ENCODE data around the gene TXNL4A. TPM values are rescaled to one million over a fixed set of nuclear protein-coding genes. Genes with fewer than 3 reads are reported as not detected.

Gene TXNL4A
- total RNA-seq, 1 donor from 2014 or later: 126 TPM

GRCh38 chr18:79937103-79937860 lies 51.1 kb downstream of the TXNL4A start:
- Mint-ChIP-seq H3K36me3 (ENCODE audit: unreplicated experiment) (peaks cover 63% of the 10 kb centered on the region), H3K27me3 (ENCODE audit: unreplicated experiment) (no peaks in the 10 kb centered on the region), H3K4me3 (ENCODE audit: unreplicated experiment) (no peak overlapping the region), H3K9me3 (ENCODE audit: unreplicated experiment) (peaks cover 20% of the 10 kb centered on the region), H3K4me1 (ENCODE audit: unreplicated experiment) (peaks cover 17% of the 10 kb centered on the region), H3K27ac (ENCODE audit: unreplicated experiment) (no peak overlapping the region)
- no peak for TF ChIP-seq CTCF (IDR thresholded peaks at IDR 0.05)
- no peak for DNase-seq (ENCODE audit: extremely low spot score, unreplicated experiment)

DNA sequence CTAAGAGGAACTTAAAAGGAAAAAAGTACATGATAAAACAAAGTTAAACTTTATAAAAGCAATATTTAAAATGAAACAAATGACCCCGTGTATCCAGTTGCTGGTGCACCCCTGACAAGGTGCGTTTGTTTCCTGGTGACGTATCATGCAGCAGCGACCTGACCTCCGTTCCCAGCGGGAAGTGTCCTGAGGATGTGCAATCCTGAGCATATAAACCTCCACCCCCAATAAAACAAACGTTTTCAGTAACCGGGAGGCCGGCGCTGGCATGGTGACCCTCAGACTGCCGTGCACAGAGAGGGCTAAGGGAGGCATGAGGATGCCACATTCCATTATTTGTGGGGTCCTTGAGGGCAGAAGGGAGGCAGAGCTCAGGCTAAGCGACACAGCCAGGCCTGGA lies 51.7 kb downstream of the TXNL4A start:
- no peaks in the 10 kb centered on the region for H3K27me3 Mint-ChIP-seq (ENCODE audit: unreplicated experiment)
- no peak overlapping the region for H3K27ac Mint-ChIP-seq (ENCODE audit: unreplicated experiment)
- H3K4me3 Mint-ChIP-seq (ENCODE audit: unreplicated experiment): no peak overlapping the region
- peaks cover 61% of the 10 kb centered on the region for H3K36me3 Mint-ChIP-seq (ENCODE audit: unreplicated experiment)
- no peak for TF ChIP-seq CTCF (IDR thresholded peaks at IDR 0.05)
- no peak for DNase-seq (ENCODE audit: extremely low spot score, unreplicated experiment)
- peaks cover 23% of the 10 kb centered on the region for H3K9me3 Mint-ChIP-seq (ENCODE audit: unreplicated experiment)
- H3K4me1 Mint-ChIP-seq (ENCODE audit: unreplicated experiment): peaks cover 17% of the 10 kb centered on the region

DNA sequence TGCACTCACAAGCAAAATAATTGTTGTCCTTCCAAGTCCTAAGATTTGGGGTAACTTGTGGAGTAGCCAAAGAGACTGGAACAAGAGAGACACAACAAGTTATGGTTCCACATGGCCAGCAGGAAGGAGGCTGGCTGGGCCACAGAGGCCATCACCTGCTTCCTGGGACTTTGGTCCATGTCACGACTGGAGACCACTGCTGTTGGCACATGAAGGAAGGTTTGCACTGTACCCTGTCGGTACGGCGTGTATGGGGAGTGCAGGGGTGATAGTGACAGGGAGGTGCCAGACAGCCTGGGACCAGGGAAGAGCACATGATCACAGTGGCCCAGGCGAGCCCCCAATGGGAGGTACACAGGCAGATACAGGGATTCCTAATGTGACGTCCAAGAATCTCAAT lies 52.4 kb downstream of the TXNL4A start:
- Mint-ChIP-seq H3K4me3 (ENCODE audit: unreplicated experiment) (no peak overlapping the region), H3K27me3 (ENCODE audit: unreplicated experiment) (no peaks in the 10 kb centered on the region), H3K27ac (ENCODE audit: unreplicated experiment) (no peak overlapping the region), H3K36me3 (ENCODE audit: unreplicated experiment) (peaks cover 67% of the 10 kb centered on the region), H3K9me3 (ENCODE audit: unreplicated experiment) (peaks cover 28% of the 10 kb centered on the region), H3K4me1 (ENCODE audit: unreplicated experiment) (peaks cover 17% of the 10 kb centered on the region)
- TF ChIP-seq CTCF (IDR thresholded peaks at IDR 0.05): no peak
- no peak for DNase-seq (ENCODE audit: extremely low spot score, unreplicated experiment)

GRCh38 chr18:79935499-79935898 lies 52.9 kb downstream of the TXNL4A start:
- no peak for DNase-seq (ENCODE audit: extremely low spot score, unreplicated experiment)
- Mint-ChIP-seq H3K4me1 (ENCODE audit: unreplicated experiment) (peaks cover 17% of the 10 kb centered on the region), H3K36me3 (ENCODE audit: unreplicated experiment) (peaks cover 69% of the 10 kb centered on the region), H3K27ac (ENCODE audit: unreplicated experiment) (no peak overlapping the region), H3K9me3 (ENCODE audit: unreplicated experiment) (peaks cover 30% of the 10 kb centered on the region), H3K4me3 (ENCODE audit: unreplicated experiment) (no peak overlapping the region), H3K27me3 (ENCODE audit: unreplicated experiment) (no peaks in the 10 kb centered on the region)
- no peak for TF ChIP-seq CTCF (IDR thresholded peaks at IDR 0.05)

GRCh38 chr18:79935098-79935480 lies 53.3 kb downstream of the TXNL4A start:
- Mint-ChIP-seq H3K4me1 (ENCODE audit: unreplicated experiment) (peaks cover 17% of the 10 kb centered on the region), H3K9me3 (ENCODE audit: unreplicated experiment) (peaks cover 34% of the 10 kb centered on the region), H3K27me3 (ENCODE audit: unreplicated experiment) (no peaks in the 10 kb centered on the region), H3K27ac (ENCODE audit: unreplicated experiment) (no peak overlapping the region), H3K36me3 (ENCODE audit: unreplicated experiment) (peaks cover 73% of the 10 kb centered on the region), H3K4me3 (ENCODE audit: unreplicated experiment) (no peak overlapping the region)
- TF ChIP-seq CTCF (IDR thresholded peaks at IDR 0.05): no peak
- no peak for DNase-seq (ENCODE audit: extremely low spot score, unreplicated experiment)

Measured in osteocyte (in vitro differentiated cells).